Glomerular endothelial cell (primary cell): ENCODE measurements around the gene UTS2R. TPM values are rescaled to one million over a fixed set of nuclear protein-coding genes. Genes with fewer than 3 reads are reported as not detected.
"Not testable (repeated sequence)": the region's sequence is repeated elsewhere in the genome, so short reads cannot be mapped to it uniquely, and the experiment has no call there.

Experiments used
- DNase-seq: peaks from one replicate; pipeline ENCODE4 v3.0.0-alpha.2; 2011; ENCODE audit warnings: low read depth, low spot score; ENCODE audit errors: extremely low read depth
- total RNA-seq: library from RNA; depleted of rRNA; stranded (reverse); fragments of >200 nt; gene quantifications from 2 replicates; pipeline ENCODE4 v1.2.3, GENCODE V29; 2015

The UTS2R gene
- total RNA-seq, 1 donor from 2014 or later, result not detected

DNA sequence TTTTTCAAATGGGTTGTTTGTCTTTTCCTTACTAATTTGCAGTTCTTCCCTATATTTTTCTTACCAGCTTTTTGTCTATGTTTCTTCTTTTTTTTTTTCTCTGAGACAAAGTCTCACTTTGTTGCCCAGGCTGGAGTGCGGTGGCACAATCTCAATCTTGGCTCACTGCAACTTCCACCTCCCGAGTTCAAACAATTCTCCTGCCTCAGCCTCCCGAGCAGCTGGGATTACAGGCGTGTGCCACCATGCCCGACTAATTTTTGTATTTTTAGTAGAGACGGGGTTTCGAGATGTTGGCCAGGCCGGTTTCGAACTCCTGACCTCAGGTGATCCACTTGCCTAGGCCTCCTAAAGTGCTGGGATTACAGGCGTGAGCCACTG, 1.5 kb downstream of the UTS2R start:
- DNase-seq, result not testable (repeated sequence)

- no peak for DNase-seq
Measured at GRCh38 chr17:82373731-82374625, 2.4 kb downstream of the UTS2R start.

DNA sequence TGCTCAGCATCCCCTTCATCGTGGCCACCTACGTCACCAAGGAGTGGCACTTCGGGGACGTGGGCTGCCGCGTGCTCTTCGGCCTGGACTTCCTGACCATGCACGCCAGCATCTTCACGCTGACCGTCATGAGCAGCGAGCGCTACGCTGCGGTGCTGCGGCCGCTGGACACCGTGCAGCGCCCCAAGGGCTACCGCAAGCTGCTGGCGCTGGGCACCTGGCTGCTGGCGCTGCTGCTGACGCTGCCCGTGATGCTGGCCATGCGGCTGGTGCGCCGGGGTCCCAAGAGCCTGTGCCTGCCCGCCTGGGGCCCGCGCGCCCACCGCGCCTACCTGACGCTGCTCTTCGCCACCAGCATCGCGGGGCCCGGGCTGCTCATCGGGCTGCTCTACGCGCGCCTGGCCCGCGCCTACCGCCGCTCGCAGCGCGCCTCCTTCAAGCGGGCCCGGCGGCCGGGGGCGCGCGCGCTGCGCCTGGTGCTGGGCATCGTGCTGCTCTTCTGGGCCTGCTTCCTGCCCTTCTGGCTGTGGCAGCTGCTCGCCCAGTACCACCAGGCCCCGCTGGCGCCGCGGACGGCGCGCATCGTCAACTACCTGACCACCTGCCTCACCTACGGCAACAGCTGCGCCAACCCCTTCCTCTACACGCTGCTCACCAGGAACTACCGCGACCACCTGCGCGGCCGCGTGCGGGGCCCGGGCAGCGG, 3.2 kb downstream of the UTS2R start:
- no peak for DNase-seq

DNA sequence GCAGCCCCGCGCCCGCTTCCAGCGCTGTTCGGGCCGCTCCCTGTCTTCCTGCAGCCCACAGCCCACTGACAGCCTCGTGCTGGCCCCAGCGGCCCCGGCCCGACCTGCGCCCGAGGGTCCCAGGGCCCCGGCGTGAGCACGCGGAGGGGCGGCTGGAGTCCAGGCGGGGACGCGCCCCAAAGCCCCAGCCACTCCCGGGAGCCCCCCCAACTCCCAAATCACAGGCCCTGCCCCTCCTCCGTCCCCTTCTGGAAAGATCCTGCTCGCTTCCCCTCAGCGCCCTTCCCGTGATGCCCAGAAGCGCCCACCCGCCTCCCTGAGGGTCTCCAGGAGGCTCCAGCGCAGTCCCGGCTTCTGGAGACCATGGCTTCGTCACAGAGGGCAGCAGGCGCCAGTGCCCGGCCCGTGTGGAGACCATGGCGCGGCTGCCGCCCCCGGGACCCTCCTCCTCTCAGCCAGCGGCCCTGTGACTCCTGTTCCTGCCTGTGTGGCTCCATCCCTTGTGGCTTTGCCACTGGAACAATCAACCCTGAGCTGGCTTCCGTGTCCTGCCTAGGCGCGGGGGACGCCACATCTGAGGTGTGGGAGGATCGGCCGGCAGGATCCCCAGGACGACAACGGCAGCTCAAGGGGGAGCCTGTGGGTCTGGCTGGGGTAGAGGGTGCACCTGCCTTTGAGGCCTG, 3.9 kb downstream of the UTS2R start:
- DNase-seq, result no peak

GRCh38 chr17:82376042-82376730, 4.6 kb downstream of the UTS2R start:
- no peak for DNase-seq

DNA sequence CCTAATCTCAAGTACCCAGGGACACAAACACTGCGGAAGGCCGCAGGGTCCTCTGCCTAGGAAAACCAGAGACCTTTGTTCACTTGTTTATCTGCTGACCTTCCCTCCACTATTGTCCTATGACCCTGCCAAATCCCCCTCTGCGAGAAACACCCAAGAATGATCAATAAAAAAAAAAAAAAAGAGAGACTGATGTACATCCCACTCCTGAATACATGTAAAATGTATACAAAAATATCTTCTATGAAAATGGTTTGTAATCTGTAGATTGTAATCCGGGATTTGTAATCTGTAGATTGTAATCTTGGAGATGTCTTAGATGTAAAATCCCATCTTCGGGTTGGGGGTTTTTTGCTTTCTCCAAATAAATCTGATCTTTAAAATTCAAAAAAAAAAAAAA, 5.7 kb downstream of the UTS2R start:
- DNase-seq, result not testable (repeated sequence)

DNA sequence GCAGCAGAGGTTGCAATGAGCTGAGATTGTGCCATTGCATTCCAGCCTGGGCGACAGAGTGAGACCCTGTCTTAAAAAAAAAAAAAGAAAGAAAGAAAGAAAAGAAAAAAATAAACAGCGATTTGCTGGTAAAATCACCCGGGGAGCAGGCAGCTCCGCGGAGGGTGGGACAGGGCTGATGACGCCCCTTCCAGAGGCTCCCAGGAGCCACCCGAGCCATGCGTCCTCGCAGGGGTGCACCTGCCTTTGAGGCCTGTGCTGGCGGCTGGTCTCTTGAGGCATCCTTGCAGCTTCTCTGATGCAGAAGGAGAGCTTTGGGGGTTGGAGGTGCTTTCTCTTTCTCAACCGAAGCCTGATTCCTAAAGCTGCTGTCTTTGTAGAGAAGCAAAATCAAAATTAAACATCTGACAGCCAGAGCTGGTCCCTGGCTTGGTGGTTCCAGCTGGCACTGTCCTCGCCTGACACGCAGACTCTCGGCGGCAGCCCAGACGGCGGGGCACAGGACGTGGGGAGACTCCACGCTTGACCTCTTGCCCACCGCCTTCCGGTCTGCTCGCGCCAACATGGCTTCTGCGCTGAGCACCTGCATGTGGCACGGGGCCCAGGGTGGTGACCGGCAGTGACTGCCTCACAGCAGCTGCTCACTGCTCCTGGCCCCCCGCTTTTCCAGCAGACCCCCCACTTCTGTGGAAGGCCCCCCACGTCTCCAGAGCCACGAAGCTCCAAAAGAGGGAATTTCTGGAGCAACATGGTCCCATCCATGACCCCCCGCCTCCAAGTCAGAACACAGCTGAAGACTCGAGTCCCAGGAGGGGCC, 6.6 kb downstream of the UTS2R start:
- DNase-seq, result no peak

DNA sequence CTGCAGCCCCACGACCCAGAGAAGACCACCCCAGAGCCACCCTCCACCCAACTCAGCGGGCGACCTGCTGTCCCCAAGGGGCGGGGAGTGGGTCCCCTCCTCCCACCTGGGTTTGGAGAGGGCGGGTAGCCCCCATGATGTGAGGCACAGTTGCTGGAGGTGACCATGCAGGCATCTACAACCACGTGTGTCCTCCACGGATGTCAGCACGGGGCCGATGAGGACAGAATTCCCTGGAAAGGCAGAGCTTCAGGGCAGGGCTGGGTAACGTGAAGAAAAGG, 7.1 kb downstream of the UTS2R start:
- DNase-seq, result no peak

DNA sequence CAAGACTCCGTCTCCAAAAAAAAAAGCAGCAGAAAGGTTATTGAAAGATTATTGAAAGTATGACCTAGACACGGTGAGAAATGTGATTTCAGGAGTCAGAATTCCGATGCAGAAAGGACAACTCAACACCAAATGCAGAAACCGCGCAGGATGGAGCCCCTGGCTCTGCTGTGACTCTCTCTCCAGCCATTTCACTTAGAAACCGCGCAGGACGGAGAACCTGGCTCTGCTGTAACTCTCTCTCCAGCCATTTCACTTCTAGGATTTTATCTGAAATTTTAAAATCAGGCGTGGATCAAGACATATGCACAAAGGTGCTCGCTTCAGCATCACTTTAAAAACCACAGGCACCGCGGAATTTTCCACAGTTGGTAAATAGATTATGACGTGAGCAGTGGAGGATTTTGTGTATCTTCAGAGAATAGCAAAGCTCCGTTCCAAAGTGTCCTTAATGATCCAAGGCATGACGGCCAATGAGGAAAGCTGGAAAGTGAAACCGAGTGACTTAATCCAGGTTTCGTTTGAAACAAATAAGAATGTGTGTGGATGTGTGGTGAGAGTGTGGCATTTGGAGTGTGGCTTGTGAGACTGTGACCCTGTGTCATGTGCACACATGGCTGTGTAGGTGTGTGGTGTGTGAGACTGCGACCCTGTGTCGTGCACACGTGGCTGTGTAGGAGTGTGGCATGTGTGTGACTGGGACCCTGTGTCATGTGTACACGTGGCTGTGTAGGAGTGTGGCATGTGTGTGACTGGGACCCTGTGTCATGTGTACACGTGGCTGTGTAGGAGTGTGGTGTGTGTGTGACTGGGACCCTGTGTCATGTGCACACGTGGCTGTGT, 9.5 kb downstream of the UTS2R start:
- DNase-seq, result no peak

DNA sequence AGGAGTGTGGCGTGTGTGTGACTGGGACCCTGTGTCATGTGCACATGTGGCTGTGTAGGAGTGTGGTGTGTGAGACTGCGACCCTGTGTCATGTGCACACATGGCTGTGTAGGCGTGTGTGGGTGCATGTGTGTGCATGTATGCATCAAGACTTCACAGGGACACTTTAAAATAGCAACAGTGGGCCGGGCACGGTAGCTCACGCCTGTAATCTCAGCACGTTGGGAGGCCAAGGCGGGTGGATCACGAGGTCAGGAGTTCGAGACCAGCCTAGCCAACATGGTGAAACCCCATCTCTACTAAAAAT, 10.1 kb downstream of the UTS2R start:
- not testable (repeated sequence) for DNase-seq

DNA sequence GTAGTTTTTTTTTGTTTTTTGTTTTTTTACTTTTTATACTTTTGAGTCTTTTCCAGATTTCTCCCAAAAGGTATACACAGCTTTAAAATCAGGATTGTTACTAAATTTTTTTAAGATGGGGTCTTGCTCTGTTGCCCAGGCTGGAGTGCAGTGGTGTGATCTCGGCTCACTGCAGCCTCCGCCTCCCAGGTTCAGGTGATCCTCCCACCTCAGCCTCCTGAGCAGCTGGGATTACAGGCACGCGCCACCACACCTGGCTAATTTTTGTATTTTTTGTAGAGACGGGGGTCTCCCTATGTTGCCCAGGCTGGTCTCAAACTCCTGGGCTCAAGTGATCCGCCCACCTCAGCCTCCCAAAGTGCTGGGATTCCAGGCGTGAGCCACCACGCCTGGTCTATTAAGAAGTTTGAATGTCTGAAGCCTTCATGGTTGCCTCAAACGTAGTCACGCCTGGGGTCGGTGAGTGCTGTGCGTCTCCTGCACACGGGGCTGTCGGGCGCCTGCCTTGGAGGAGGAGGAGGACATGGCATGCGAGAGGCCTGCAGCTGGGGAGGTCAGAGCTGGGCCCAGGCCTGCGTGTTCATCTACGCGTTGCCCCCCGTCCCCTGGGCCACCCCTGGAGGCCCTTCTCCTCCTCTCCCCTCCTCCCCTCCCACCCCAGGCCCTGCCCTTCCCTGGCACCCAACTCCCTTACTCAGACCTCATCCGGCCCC, 10.8 kb downstream of the UTS2R start:
- DNase-seq, result not testable (repeated sequence)

DNA sequence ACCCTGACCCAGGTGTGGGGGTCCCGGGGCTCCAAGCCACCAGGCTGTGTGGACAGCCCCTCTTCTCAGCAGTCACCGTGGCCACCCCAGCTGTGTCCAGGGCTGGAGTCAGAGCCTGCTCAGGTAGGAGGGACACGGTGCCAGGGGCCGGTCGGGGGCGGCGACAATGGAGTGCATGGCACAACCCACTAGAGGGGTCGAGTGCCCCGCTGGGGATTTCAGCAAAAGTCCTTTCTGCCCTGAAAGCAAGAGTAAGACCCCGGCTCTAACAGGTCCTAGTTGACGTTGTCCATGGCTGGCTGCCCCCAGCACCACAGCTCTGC, 11.3 kb downstream of the UTS2R start:
- DNase-seq, result no peak

- DNase-seq, result no peak
Measured at GRCh38 chr17:82383411-82383810, 11.8 kb downstream of the UTS2R start.

- no peak for DNase-seq
Measured at GRCh38 chr17:82384051-82384729, 12.6 kb downstream of the UTS2R start.

DNA sequence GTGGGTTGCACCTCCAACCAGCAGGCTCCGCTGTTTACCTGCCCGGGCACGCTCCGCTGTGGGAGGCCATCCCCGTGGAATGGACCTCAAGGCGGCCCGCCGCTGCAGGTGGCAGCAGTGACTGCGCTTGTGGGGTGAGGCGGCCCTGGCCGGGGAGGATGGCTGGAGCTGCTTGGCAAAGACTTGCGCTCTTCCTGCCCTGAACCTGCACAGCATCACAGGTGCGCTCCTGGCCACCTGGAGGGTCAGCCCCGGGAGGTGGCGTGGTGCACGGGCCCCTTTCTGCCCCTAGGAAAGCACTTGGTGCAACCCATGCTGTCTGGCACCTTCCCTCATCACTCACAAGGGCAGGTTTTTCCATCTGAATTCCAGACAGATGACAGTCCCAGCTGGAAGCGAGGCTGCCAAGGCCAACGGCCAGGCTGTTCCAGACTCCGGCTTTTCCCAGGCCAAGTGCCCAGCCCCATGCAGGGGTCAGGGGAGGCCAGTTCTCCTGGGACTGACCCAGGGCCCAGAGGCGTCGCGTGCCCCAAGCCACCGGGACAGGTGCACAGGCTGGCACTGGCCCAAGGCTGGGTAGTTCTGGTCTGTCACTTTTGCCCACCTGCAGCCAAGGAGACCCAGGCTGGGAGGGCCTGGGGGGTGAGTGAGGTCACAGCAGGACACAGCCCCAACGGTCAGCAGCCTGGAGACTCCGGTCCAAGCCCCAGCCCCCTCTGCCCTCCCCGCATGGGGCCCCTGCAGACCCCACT, 13.3 kb downstream of the UTS2R start:
- DNase-seq, result no peak

- DNase-seq, result no peak
Measured at GRCh38 chr17:82385559-82386254, 14.1 kb downstream of the UTS2R start.

- DNase-seq, result no peak
Measured at GRCh38 chr17:82386255-82386831, 14.8 kb downstream of the UTS2R start.
